HG03280 (cell line): ENCODE results near the gene TMEM218.
"Not testable (repeated sequence)": the region's sequence is repeated elsewhere in the genome, so short reads cannot be mapped to it uniquely, and the experiment has no call there.

Experiments
- ATAC-seq: cut with Tn5 transposase; IDR thresholded peaks from one replicate; pipeline ENCODE4 v1.9.1; 2021; ENCODE audit warnings: mild to moderate bottlenecking, moderate library complexity; ENCODE audit not compliant: unreplicated experiment

TMEM218 gene

DNA sequence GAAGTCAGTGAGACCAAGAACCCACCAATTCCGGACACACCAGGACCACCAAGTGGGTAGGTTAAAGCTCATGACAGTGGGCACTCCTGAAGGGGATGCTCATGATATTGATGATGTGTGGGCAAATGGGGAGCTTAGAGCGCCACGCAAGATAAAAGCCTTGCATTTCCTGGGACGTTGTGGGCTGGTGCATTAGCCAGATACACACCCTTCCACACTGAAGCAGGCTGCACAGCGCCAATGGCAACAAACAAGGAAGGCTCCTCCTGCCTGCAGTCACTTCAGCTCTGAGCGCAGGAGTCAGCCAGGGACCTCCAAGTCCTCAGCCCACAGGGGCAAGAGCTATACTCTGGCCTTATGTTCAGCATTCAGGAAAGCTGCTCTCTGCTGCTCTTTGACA lies 20.6 kb downstream of the TMEM218 start:
- ATAC-seq = no peak

DNA sequence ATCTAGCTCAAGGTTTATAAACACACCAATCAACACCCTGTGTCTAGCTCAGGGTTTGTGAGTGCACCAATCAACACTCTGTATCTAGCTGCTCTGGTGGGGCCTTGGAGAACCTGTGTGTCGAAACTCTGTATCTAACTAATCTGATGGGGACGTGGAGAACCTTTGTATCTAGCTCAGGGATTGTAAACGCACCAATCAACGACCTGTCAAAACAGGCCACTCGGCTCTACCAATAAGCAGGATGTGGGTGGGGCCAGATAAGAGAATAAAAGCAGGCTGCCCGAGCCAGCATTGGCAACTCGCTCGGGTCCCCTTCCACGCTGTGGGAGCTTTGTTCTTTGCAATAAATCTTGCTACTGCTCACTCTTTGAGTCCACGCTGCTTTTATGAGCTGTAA lies 21.3 kb downstream of the TMEM218 start:
- ATAC-seq = not testable (repeated sequence)

DNA sequence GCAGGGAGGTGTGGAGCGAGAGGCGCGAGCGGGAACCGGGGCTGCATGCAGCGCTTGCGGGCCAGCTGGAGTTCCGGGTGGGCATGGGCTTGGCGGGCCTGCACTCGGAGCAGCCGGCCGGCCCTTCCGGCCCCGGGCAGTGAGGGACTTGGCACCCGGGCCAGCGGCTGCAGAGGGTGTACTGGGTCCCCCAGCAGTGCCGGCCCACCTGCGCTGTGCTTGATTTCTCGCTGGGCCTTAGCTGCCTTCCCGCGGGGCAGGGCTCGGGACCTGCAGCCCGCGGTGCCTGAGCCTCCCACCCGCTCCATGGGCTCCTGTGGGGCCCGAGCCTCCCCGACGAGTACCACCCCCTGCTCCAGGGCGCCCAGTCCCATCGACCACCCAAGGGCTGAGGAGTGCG lies 21.9 kb downstream of the TMEM218 start:
- ATAC-seq = not testable (repeated sequence)

GRCh38 chr11:125088576-125089455 lies 22.6 kb downstream of the TMEM218 start:
- ATAC-seq = no peak

GRCh38 chr11:125088123-125088522 lies 23.3 kb downstream of the TMEM218 start:
- ATAC-seq = no peak

GRCh38 chr11:125086633-125087296 lies 24.7 kb downstream of the TMEM218 start:
- ATAC-seq = no peak

DNA sequence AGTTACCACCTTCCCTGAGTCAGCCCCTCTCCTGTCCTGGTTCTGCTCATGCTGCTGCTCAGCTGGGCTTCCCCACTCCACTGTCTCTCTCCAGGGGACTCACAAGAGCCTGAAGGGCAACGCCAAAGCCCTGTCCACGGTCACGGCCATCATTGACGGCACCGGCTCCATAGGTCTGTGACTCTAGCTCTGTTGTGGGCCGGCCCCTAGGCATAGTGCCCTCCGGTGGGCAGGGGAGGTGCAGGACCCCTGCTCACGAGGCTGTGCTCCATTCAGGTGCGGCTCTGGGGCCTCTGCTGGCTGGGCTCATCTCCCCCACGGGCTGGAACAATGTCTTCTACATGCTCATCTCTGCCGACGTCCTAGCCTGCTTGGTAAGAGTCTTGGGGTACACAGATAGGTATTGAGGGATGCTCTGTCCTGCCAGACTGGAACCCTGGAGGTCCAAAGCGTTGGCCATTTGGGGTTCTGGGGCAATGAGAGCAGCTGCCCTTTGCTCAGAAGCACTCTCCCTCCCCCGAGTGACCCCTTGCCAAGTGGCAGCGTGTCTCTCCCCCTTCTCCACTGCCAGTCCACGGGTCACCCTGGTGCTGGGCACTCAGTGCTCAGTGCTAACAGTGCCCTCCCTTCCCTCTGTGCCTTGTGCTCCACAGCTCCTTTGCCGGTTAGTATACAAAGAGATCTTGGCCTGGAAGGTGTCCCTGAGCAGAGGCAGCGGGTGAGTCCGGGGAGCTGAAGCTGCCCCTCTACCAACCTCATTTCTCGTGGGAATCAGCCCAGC lies 25.9 kb downstream of the TMEM218 start:
- no peak for ATAC-seq

- ATAC-seq = no peak
Measured at GRCh38 chr11:125084761-125085231, 26.6 kb downstream of the TMEM218 start.

DNA sequence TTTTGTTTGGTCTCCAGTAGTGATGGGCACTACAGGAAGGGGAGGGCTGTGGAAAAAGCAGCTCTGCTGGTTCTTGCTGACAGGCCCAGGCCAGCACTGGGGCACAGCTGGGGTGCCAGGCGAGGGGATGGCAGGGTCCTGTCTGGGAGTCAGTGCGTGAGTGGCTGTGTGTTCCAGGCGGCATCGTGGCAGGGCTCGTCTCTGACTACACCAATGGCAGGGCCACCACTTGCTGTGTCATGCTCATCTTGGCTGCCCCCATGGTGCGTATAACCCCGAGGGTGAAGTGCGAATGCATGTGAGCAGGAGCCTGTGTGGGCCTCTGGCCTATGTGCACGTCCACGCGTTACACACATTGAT lies 27.4 kb downstream of the TMEM218 start:
- ATAC-seq = no peak

- no peak for ATAC-seq
Measured at GRCh38 chr11:125083312-125084056, 27.9 kb downstream of the TMEM218 start.

DNA sequence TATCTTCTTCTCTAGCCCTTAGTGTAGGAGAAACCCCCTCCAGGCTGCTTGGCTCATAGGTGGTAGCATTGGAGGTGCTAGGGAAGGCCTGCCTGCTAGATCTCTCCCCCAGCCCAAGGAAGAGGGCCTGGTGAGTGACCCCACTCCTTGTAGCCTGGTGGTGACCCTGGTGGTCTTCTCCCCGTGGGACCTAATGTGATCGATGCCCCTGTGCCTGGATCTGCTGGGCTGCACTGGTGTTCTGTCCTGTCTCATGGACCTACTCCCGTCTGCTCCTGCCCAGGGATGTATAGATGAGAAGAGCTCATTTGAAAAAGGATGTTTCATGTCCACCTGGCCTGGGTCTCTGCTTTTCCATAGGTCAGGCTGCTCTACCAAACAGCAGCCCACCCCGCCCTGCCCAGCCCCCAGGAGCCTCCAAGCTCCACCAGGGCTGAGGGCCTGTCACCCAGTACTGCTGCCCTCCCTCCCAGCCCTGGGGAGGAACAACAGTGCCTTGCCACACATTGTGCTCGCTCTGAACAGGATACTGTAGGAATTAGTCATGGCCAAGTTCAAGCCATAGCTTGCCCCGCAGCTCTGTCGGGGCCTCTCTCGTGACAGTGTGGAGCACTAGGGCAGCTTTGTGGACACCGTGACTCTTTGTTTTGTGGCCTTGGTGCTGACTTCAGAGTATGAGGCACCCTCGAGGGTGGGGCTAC lies 28.7 kb downstream of the TMEM218 start:
- no peak for ATAC-seq

- no peak for ATAC-seq
Measured at GRCh38 chr11:125082040-125082439, 29.4 kb downstream of the TMEM218 start.

DNA sequence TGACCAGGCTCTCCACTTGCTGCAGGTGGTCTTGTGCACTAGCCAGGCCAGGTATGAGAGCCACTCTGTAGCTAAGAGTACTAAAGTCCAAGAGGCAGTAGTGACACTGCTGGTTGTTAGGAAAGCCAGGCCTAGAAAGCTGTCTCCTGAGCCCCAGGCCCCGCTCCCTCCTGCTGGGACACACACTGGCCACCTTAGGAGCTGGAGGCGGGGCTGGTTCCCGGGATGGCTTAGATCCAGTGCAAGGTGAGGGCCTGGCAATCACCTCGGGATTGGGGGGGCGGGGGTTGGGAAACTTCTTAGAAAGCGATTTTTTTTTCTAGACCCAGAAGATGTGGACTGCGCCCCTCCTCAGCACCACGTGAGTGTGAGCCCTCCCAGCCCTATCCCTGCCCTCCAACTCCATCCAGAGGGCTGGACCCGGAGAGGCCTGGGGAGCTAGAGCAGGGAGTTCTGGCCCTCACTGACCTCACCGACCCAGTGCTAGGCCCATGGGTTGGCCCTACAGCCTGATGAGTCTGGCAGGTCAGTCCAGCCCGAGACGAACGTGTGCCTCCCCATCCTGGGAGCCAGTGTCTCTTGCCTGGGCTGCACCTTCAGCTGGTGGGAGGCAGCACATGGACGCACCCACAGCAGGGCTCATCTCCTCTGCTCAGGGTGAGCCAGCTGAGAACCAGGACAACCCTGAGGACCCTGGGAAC lies 30.2 kb downstream of the TMEM218 start:
- ATAC-seq = no peak

DNA sequence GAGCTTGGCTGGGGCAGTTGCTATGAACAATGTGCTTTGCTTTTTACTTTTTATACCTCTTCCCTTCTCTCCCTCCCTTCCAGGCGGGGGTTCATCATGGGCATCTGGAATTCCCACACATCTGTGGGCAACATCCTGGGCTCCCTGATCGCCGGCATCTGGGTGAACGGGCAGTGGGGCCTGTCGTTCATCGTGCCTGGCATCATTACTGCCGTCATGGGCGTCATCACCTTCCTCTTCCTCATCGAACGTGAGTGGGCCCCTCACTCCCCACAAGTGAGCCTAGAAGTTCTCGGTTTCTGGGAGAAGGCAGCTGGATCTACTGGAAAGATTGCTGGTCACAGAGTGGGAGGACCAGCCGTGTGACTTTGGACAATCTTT lies 30.9 kb downstream of the TMEM218 start:
- ATAC-seq = no peak

DNA sequence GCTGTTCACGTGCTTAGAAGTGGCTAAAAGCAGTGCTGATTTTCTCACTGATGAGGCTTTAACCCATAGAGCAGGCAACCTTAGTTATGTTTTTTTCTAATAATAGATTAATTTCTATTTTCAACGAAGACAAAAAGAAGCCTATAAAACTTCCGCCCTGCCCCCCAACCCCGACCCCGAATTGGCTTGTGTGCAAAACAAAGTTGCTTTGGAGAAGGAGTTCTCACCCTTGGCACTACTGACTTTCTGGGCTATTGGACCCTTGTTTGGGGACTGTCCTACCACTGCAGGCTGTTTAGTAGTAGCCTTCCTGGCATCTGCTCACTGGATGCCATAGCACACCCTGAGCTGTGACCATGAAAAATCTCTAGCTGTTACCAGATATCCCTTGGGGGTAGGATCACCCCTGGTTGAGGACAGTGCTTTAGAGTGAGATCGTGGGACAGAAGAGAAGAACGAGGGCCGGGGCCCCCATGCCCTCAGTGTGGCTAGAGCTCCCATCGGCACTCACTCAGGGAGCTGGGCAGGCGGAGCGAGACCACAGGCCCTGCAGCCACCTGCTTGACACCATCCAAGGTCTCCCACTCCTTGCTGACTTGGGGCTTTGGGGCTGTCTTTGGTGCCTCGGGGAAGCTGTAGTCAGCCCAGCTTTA lies 31.4 kb downstream of the TMEM218 start:
- ATAC-seq = no peak

GRCh38 chr11:125079151-125079877 lies 32.1 kb downstream of the TMEM218 start:
- ATAC-seq = no peak

DNA sequence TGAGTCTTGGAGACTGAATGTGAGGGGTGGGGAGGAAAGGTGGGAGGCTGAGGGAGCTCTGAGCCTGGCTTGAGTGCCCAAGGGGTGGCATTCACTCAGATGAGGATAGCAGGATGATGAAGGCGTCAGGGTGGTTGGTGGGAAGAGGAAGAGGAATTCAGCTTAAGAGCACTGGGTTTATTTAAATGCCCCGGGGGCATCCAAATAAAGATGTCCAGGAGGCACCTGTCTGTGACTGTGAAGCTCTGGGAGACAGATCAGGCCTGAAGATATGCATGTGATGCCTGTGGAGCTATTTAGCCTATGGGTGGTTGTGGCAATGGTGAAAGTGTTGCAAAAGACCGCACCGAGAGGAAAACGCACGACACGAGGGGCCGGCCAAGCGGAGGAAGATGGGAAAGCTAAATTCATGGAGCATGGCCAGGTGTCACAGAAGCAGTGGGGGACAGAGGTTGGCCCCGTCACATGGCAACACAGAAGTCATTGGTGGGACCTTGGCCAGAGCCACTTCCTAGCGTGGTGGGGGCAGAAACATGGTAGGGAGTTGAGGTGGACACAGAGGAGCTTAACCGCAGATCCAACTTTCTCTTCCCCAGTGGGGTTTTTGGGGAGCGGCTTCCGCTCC lies 32.8 kb downstream of the TMEM218 start:
- no peak for ATAC-seq

DNA sequence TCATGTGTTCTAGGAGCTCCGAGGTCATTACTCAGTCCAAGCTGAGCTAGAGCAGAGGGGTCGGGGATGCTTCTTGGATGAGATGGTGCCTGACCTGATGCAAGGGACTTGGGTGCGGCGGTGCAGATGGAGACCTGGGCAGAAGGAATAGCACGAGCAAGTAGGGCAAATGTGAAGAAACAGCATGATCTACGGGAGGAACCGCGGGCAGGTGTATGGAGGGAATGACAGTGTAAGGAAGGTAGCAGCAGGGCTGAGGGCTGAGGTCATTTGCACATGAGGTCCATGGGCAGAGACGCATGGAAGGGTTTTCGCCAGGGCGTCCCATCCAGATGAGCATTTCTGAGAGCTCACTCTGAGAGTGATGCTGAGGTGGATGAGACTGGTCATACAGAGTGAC lies 33.4 kb downstream of the TMEM218 start:
- ATAC-seq = no peak
